22Rv1 (cell line): ENCODE results near the gene RPS10.

Experiments
- H3K27ac ChIP-seq: fragments of 450-650 bp; 2 replicates; pipeline ENCODE4 v1.5.1; 2017
- ZFX ChIP-seq: fragments of 450-650 bp; IDR thresholded peaks from 2 replicates; pipeline ENCODE4 v1.6.1; 2017; ENCODE audit warnings: antibody characterized with exemption, borderline replicate concordance
- TF ChIP-seq, protein P1 (sequence below): fragments of 450-650 bp; IDR thresholded peaks from 2 replicates; pipeline ENCODE4 v1.5.1; 2017; ENCODE audit warnings: mild to moderate bottlenecking

RPS10 gene

DNA sequence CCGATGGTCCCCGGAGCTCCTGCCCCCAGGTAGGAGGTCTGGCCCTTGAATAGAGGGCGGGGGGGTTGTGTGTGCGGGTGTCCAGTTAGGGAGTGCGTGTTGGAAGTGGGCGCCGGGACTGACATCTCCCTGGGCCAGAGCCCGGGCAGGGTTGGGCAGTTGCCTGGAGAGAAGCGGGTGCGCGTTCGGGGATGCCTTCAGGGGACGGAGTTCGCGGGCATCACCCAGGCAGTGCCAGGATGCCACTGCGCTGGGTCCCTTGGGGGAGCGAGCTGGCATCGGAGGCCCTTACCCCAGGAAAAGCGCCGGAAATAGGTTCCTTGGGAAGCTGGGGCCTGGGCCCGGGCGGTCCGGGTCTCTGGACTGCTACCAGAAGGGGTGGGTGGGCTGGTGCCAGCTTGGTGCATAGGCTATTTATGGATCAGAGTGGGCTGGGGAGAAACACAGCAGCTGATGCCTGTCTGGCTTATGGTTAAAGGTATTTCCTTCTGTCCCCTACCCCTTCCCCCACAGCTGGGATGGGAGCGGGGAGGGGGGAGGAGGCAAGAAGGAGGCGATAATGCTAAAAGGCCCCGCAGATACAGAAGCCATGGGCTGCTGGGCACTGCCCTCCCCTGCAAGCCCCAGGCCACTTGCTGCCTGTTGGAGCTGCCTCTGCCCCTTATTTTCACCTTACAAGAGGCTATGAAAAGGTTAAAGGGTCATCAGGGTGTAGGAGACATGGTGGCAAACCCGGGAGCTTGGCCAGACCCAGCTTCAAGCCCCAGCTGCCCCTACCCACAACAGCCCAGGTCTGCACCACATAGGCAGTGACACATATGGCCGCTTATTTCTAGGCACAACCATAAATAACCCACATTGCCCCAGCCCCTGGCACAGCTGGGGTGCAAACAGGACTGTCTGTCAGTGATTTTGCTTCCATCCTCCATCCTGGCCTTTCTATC lies 40.6 kb upstream of the RPS10 start:
- TF ChIP-seq ZFX, result no peak
- TF ChIP-seq, protein P1, sequence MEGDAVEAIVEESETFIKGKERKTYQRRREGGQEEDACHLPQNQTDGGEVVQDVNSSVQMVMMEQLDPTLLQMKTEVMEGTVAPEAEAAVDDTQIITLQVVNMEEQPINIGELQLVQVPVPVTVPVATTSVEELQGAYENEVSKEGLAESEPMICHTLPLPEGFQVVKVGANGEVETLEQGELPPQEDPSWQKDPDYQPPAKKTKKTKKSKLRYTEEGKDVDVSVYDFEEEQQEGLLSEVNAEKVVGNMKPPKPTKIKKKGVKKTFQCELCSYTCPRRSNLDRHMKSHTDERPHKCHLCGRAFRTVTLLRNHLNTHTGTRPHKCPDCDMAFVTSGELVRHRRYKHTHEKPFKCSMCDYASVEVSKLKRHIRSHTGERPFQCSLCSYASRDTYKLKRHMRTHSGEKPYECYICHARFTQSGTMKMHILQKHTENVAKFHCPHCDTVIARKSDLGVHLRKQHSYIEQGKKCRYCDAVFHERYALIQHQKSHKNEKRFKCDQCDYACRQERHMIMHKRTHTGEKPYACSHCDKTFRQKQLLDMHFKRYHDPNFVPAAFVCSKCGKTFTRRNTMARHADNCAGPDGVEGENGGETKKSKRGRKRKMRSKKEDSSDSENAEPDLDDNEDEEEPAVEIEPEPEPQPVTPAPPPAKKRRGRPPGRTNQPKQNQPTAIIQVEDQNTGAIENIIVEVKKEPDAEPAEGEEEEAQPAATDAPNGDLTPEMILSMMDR, result no peak
- peak overlapping the region; percentile 50 for H3K27ac ChIP-seq

DNA sequence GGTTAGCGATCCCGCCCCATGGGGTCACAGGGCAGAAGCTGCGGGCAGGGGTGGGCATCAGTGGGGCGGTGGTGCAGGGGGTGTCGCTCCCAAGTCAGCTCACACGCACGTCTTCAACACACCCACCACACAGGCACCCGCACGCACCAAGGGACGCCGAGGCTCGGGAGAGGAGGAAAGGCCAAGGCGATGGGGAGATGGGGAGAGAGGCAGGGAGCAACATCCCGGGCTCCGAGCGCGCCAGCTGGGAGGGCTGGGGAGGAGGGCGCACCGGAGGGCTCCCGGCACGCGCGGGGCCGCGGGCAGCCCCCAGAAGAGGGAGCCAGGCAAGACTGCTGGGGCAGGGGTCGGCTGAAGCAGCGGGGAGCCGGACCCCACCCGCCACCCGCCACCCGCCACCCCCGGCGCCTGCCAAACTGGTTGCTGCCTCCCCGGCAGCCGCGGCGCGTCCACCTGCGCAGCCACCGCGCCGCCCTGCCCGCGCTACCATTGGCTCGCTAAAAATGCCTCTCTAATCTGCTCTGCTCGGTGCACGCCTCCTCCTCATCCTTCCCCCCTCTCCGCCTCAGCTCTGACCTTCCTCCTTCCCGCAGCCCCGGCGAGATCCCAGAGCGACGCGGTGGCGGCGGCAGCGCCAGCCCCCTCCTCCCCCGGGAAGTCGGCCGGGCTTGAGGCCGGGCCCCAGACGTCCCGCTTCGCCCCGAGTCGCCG lies 39.8 kb upstream of the RPS10 start, which contains the start of gene PACSIN1:
PACSIN1 (plus strand) TSS at position 546 of the 711 bp plus-strand sequence. CDS start 60,230 bp downstream, outside the sequence.
- peak within 1 kb of the TSS; percentile 50 for H3K27ac ChIP-seq
- TF ChIP-seq, protein P1, result no peak
- TF ChIP-seq ZFX, result no peak

DNA sequence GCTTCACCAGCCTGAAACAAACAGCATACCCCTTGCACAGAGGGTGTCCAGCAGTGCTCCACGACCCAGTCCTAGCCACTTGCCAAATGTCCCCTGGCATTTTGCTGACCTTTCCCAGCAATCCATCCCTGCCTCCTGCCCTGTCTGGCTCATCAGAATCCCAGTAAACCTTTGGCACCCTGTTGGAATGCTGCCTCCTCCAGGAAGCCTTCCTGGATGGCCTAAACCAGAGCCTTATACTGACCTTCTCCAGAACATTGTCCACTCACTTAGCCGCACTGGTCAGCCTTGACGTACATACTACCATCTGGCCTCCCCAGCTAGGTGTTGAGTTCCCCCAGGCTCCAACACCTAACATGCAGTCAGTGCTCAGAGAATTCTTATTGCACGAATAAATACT lies 38.0 kb upstream of the RPS10 start:
- no peak overlapping the region for H3K27ac ChIP-seq

DNA sequence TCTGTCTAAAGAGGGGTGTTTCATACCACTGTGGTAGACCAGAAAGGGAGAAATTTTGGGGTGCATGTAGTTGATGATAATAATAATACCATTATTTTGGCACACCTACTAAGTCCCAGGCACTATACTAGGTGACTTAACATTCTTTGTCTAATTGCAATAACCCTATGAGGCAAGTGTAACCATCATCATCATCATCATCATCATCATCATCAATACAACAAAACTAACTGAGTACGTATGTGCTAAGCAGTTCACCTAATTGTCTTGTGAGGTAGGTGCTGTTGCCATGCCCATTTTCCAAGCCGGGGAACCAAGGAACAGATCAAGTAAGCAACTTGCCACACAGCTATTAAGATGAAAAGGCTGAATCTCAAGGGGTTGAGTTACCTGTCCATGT lies 37.4 kb upstream of the RPS10 start:
- H3K27ac ChIP-seq, result peak overlapping the region; percentile 79

More for the DNA sequence above, 38.0 kb upstream of the RPS10 start:
- no peak for TF ChIP-seq ZFX
- TF ChIP-seq, protein P1, result no peak

DNA sequence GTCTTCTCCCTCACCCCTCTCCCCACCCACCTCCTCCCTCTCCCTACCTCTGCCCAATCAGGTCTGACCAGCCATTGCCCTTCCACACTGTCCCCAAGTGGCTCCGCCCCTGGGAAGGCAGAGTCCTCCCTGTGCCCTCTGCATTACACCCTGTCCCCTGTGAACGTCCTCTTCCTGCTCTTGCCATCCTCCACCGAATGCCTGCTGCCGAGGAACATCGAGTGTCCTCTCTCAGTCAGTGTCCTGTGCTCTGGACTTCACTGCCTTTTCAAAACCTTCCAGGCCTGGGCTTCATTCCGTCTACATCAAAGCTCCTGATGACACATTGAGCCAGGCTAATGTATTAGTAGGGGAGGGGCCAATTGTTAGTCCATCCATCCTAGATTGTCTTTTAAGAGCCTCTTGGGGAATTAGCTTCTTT lies 36.7 kb upstream of the RPS10 start:
- TF ChIP-seq, protein P1, result no peak
- TF ChIP-seq ZFX, result no peak
- H3K27ac ChIP-seq, result peak overlapping the region; percentile 79

More for the DNA sequence above, 37.4 kb upstream of the RPS10 start:
- TF ChIP-seq, protein P1, result no peak
- no peak for TF ChIP-seq ZFX

DNA sequence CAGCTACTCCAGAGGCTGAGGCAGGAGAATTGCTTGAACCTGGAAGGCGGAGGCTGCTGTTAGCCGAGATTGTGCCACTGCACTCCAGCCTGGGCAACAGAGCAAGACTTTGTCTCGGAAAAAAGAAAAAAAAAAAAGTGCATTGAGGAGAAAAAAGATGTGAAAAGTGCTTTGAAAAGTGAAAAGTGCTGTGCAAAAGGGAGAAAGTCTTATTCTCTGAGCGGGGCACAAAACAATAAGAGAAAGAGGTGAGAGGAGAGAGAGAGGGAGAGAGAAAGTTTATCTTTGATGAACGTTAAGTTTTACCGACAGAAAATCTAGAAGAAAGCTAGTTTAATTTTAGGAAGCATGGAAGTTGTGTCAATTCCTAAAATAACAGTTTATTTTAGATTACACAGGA lies 36.1 kb upstream of the RPS10 start:
- TF ChIP-seq, protein P1, result no peak
- TF ChIP-seq ZFX, result no peak
- H3K27ac ChIP-seq, result peak overlapping the region; percentile 79
